IPS-11a (cell line): ENCODE measurements around the gene LPAR3.
"Not testable (repeated sequence)": the region's sequence is repeated elsewhere in the genome, so short reads cannot be mapped to it uniquely, and the experiment has no call there.

ENCODE experiments used
- H3K4me3 ChIP-seq: one replicate; pipeline ENCODE4 v1.5.1; 2013; ENCODE audit warnings: low read depth, low read length, control low read depth

LPAR3 gene

DNA sequence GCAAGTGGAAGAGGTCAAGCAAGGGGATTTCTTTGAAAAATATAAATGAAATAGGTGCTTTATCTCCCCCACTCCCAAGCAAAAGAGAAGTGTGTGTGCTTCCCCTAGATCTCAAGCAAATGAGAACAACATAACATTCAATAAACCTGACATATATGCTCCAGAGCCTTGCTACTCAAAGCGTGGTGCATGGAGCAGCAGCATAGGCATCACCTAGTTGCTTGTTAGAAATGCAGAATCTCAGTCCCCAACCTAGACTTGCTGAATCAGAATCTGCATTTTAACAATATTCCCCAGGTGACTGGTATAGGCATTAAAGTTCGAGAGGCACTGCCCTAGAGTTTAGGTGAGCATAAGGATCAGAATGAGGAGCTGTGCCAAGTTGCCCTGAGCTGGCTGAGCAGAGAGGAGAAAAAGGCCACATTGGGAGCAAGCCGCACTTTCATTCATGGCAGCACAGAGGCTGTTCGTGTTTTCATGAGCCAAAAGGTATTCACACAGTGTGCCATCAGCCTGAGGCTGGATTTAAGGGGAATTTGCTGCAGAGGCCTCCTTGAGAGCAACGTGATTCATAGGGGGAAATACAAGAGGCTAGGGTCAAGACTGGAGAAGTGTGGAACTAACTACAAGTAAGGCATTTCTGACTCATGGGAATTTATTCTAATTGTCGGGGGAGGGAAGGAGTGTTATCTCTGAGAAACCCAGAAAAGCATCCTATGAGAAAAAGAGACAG lies 14.3 kb upstream of the LPAR3 start:
- no peak overlapping the region for H3K4me3 ChIP-seq

DNA sequence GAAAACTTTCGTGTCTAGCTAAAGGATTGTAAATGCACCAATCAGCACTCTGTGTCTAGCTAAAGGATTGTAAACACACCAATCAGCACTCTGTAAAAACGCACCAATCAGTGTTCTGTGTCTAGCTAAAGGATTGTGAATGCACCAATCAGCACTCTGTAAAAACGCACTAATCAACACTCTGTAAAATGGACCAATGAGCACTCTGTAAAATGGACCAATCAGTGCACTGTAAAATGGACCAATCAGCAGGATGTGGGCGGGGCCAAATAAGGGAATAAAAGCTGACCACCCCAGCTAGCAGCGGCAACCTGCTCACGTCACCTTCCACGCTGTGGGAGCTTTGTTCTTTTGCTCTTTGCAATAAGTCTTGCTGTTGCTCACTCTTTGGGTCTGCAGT lies 9.7 kb upstream of the LPAR3 start:
- H3K4me3 ChIP-seq, result not testable (repeated sequence)

DNA sequence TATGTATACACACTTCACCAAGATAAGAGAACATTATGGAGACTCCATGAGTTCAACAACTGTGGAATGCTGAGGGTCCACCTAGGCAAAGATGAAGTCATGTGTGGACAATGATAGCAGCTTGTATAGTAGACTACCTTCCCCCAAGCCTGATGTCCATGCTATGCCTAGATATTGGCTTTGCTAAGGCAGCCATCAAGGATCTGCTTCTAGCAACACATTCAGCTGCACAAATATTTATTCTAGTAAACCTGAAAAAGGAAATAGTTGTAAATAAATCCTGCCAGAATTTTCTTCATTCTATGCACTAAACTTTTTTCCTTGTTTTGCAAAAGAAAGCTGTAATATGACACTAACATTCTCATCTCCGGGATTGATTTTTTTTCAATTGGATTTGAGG lies 7.0 kb upstream of the LPAR3 start:
- no peak overlapping the region for H3K4me3 ChIP-seq

DNA sequence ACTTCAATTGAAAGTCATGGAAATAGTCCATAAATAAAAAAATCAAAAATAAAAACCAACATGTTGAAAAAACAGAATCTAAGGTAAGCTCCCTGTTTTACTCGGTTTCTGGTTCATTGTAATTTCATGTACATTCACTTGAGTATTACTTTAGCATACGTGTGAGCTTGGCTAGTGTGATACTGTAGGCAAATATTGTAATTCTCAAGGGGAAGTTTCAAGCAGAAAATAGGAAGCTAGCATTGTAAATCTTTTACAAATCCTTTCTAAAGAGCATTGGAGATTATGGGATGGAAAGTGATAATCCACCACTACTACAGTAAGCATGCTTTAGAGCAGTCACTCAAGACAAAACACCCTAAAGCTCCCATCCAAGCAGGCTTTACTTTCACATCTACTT lies 3.3 kb upstream of the LPAR3 start:
- no peak overlapping the region for H3K4me3 ChIP-seq

DNA sequence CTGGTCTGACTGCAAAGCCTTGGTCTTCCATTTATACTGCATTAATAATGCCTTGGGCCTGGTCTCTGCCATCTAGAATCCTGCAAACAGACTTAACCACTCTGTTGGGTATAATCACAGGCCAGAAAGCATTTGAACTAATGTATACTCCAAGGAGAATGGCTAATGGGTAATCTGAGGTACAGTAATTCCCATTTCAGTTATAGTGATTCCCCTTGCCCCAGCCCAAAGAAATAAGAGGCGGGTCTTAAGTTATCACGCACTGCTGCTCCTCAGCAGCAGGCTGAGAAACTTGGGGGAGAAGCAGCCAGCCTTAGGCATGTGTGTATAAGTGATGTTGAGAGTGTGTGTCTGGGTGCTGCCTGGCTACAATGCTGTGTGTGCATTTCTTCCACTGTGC lies 2.4 kb downstream of the LPAR3 start:
- no peak overlapping the region for H3K4me3 ChIP-seq

DNA sequence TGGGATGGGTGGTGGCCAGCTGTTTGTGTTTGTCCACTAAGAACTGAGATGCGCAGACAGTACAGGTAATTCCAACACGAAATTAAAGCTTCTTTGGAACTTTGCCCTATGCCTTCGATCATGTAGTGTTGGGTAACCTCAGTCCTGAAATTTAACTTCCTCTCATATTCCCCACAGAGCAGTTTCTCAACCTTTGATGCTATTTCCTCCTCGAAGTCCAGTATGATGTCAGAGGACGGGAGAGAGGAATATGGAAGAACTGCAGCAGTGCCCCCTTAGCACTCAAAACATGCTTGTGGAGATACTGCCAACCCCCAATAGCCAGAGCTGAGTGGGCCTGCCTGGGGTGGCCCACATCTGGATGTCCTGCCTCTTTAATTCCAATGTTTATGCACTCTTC lies 3.6 kb downstream of the LPAR3 start:
- H3K4me3 ChIP-seq, result no peak overlapping the region

DNA sequence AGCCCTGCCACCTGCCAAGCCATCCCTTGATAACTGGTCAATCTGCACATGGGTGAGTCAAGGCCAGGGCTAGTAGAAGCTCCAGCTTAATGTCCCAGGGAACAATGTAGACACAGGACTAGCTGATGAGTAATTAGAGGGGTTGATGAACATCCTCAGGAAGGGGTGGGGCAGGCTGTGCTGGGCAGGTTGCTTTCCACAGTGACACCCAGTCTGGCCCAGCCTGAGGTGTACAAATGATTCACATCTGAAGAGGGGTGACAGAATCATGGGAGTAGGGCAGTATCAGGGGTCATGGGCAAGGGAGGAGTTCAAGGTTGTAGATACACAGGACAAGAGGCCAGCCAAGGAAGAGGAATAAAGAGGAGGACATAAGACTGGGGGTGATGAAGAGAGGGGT lies 4.3 kb downstream of the LPAR3 start:
- H3K4me3 ChIP-seq, result no peak overlapping the region

DNA sequence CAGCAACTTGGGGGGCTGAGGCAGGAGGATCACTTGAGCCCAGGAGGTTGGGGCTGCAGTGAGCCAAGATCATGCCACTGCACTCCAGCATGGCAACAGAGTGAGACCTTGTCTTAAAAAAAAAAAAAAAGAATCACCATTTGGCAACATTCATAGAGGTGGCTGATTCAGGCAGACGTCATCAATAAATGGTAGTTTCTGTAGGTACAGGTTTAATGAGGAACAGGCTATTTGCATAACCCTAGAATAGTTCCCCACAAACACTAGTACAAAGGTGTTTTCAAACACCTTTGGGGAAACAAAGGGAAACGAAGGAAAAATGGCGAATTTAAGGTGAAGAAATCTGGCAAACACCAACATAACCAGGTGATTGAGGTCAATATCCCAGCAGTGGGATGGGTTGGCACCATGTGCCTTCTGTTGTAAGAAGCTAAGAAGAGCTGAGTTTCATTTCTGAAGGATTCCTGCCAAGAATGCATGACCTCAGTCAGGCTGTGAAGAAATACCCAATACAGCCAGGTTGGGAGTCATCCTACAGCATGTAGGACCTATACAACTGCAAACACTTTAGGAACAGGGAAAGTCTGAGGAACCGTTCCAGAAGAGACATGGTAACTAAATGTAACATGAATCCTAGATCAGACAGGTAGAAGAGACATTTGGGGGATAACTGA lies 5.6 kb downstream of the LPAR3 start:
- H3K4me3 ChIP-seq, result no peak overlapping the region

DNA sequence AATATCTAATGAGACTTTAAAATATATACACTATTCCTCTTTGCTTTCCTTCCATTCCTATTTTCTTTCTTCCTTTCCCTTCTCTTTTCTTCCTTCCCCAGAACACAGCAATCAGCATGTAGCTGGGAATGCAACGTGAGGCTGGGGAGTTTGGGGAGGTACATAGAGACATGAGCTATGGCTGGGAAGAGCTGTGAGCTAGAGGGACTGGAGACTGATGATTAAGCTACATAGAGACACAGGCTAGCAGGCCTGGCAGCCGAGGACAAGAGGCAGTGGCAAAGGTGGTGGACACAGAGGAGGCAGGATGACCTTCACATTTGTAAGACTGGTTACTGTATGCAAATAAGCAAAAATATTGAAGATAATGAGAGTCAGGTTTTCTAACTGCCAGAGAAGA lies 7.5 kb downstream of the LPAR3 start:
- no peak overlapping the region for H3K4me3 ChIP-seq

DNA sequence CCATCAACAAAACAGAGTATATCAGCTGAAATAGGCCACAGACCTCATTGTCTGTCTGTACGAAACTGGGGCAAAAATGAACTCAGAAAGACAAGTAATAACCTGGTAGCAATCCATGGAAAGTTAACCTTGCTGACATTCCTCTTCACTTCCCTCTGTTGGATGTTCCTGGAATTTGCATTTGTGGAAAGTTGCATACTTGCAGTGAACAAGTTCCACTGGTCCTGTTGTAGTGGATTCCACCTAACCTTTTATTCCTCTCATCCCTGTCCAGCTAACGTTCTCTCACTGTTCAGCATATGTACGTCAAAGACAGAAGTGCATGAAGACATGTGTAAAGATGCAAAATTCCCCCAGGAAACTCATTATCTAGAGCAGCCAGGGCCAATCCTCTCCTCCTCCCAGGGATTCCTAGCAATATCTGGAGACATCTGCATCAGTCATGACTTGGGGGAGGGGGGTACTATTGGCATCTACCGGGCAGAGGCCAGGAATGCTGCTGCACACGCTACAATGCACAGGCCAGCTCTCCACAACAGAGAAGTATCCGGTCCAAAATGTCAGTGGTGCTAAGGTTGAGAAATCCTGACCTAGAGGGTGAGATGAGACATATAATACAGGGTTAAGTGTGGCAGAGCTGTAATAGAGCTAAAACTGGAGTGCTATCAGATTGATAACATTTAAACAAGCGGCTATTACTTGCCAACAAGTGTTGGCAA lies 8.2 kb downstream of the LPAR3 start:
- H3K4me3 ChIP-seq, result no peak overlapping the region

DNA sequence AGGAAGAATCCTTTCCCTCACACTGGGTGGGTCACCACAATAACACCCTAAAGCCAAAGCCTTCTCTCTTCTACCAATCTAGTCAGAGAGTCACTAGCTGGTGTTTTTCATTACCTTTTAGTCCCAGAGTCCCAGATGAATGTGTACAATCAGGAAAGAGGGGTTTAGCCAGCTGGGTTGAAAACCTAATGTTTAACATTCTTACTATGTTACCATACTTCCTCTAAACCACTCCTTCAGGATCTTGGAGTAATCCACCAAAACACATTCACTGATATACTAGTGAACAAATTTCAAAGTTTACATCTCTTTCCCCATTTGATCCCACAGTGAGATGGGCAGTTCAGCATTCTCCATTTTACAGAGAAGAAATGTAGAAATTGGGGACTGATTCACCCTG lies 9.7 kb downstream of the LPAR3 start:
- no peak overlapping the region for H3K4me3 ChIP-seq

DNA sequence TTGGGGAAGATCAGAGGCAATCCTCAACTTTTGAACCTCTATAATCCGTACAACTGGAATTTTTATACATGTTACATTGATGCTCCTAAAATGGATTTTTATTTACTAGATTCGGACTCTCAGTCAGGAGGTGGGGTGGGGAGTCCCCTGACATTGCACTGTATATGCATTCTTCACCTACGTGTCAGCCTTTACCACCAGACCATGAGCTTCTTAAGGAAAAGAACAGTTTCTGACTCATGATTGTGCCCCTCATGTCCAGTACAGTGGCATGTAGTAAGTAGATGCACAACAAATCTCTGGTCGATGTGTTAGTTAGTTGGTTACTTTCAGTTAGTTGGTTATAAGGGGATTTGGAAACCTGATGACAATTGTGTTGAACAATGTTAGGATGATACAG lies 15.4 kb downstream of the LPAR3 start:
- H3K4me3 ChIP-seq, result no peak overlapping the region

DNA sequence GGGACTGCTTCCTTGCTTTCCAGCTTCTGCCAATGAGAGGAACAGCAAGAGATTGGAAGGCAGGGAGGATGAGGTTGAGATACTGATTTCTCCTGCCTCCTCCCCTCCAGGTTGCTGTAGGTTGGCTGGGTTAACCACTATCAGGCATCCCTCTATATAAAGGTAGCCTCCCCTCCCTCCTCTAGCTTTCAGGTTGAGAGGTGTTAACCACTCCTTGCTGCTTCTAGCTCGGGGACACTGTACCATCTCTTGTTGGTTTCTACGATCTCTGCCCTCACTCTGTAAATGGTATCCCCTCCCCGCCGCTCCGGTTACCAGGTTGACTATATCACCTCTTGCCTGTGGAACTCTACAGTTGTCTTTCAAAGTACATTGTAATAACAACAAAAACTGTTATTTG lies 16.7 kb downstream of the LPAR3 start:
- no peak overlapping the region for H3K4me3 ChIP-seq

DNA sequence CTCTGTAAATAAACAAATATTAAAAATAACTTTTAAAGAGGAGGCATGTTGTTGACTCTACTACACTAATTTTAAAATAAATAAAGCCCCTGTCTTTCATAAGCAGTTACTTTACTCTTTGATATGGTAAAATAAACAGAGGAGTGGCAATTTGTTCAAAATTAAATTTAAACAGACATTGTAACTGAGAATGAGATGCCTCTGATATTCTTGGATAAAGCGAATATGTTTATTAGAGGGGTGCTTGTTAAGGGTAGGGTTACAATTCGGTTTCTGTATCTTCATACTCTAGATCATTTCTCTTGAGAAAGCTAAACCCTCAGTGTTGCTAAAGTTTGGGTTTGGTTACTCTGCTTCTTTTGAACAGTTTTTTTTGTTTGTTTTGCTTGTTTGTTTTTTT lies 19.6 kb downstream of the LPAR3 start:
- no peak overlapping the region for H3K4me3 ChIP-seq

DNA sequence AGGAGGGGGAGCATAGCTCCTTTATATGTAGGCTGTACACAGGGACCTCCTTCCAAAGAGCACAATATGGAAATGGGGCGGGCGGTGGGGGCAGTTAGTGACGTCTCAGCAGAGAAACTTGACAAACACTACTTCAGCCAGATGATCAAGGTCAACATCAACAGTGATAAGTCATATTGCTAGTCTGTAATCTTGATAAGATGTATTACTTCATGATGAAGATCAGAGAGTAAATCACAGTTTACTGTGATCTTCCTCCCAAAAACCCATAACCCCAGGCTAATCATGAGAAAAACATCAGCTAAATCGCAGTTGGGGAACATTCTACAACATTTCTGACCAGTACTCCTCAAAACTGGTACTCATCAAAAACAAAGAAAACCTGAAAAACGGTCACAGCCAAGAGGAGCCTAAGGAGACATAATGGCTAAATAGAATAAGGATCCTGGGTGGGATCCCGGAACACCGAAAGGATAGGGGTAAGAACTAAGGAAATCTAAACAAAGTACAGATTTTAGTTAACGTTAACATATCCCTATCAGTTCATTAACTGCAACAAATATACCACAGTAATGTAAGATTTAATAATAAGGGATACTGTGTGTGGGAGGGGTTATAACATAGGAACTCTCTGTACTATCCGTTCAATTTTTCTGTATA lies 20.2 kb downstream of the LPAR3 start:
- no peak overlapping the region for H3K4me3 ChIP-seq

DNA sequence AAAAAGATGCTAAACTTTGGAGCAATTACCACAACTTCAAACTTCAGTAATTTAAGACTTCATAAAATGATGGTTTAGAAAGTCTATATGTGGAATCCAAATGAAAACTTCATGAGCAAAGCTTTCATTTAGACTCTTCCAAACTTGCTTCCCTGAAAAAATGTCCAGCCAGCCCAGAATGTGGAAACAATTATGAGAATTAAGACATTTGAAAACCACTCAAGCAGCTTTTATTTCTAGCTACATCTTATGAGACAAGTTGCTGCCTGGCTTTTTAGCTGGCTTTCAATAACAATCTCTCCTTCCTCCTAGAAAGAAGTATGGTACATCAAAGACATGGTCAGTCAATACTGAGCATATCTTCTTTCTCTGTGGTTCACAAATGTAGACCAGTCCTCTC lies 21.8 kb downstream of the LPAR3 start:
- no peak overlapping the region for H3K4me3 ChIP-seq

DNA sequence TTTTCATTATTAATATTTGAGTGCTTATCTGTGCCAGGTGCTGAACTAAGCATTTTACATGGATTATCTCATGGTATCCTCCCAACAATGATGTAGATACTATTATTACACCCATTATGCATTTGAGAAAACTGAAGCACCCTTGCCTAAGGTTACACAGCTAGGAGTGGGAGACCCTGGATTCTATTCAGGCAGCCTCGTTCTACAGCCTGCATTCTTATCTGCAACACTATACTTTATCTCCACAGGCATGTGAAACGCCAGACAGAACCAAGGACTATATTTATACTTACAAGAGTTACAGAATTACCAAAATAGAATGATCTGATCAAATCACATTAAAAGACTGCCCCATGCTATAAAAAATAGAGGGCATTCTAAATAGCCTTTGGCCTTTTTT lies 22.4 kb downstream of the LPAR3 start:
- no peak overlapping the region for H3K4me3 ChIP-seq

DNA sequence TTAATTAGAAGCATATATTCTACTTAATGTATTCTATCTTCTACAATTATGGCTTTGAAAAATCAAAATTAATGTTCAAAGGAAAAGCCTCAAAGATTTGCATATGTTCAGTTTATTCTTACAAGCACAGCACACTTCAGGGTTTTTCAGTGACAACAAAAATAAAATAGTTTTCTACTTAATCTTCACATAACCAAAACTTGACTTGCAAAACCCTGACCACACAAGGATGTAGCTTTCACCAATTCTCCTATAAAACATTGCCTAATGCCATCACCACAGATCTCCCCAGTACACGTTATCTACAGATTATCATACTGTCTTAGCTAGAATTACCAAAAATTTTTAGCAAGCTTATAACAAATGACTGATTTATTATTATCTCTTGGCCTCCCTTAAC lies 23.3 kb downstream of the LPAR3 start:
- no peak overlapping the region for H3K4me3 ChIP-seq

DNA sequence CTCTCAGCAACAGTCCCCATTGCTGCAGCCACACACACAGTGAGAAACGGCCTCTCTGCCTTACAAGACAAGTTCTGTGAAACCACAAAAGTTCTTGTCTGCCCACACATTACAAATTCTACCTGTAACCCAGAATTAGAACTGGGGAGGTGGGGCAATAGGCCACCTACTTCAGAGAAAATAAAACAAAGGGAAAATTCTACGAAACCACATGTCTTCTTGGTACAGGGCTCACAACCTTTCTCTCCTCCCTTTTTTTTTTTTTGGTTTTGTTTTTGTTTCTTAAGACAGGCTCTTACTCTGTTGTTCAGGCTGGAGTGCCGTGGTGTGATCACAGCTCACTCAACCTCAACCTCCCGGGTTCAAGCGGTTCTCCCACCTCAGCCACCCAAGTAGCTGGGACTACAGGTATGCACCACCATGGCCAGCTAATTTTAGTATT lies 30.2 kb downstream of the LPAR3 start:
- no peak overlapping the region for H3K4me3 ChIP-seq

DNA sequence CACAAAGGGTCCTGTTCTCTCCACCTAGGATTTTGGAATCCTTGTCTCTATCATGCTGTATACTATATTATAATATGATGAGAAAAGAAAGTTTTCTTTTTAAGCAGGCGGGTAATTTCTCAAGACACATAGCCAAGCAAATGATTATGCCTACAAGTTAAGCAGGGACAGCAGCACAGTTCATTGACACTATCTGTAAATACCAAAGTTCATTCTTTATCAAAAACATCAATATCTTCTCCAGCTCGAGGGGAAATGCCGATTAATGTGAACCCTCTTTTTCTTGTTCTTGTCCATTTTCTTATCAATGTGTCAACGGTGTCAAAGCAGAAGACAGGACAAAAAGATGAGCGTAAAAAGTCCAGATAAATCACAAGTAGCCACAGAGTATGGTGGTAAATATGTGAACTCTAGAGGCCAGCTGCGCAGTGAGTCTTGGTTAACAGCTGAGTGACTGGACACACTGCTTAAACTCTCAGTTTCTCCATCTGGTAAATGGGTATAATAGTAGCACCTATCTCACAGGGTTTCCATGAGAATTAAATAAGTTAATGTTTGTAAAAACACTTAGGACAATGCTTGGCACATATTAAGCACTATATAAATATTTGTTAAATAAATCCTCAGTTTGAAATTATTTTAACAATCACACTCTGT lies 30.9 kb downstream of the LPAR3 start:
- H3K4me3 ChIP-seq, result no peak overlapping the region

DNA sequence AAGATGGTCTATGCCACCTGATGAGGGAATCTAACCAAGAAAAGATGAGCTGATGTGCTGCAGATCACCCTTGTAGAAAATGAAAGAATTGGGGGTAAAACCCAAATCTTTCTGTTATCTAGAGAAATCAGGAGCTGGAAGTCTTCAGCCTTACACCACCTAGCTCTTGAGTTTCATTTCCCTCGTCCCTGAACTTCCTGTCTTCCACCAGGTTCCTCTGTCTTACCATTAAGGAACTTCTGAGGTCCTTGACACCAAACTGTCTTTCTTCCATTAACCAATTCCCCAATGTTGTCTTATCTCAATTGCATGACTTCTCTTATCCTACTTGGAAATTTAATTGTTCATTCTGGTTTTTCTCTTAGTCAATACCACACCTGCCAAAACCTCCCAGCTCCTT lies 31.5 kb downstream of the LPAR3 start:
- no peak overlapping the region for H3K4me3 ChIP-seq
